Measurements from ENCODE around the gene GABBR2.

Gene GABBR2

GRCh38 chr9:98263482-98264357, 445.0 kb downstream of the GABBR2 start:
- no peak overlapping the region for H3K4me3 ChIP-seq (ENCODE audit: low read depth, low read length)
- TF ChIP-seq, protein P1, sequence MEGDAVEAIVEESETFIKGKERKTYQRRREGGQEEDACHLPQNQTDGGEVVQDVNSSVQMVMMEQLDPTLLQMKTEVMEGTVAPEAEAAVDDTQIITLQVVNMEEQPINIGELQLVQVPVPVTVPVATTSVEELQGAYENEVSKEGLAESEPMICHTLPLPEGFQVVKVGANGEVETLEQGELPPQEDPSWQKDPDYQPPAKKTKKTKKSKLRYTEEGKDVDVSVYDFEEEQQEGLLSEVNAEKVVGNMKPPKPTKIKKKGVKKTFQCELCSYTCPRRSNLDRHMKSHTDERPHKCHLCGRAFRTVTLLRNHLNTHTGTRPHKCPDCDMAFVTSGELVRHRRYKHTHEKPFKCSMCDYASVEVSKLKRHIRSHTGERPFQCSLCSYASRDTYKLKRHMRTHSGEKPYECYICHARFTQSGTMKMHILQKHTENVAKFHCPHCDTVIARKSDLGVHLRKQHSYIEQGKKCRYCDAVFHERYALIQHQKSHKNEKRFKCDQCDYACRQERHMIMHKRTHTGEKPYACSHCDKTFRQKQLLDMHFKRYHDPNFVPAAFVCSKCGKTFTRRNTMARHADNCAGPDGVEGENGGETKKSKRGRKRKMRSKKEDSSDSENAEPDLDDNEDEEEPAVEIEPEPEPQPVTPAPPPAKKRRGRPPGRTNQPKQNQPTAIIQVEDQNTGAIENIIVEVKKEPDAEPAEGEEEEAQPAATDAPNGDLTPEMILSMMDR (IDR thresholded peaks at IDR 0.05; ENCODE audit: control insufficient read depth, extremely low read depth, insufficient read depth) = peak; percentile 99
- peak; percentile 52 for DNase-seq (ENCODE audit: low read depth)

GRCh38 chr9:98263080-98263479, 445.7 kb downstream of the GABBR2 start:
- no peak for DNase-seq (ENCODE audit: low read depth)
- H3K4me3 ChIP-seq (ENCODE audit: low read depth, low read length) = no peak overlapping the region
- TF ChIP-seq, protein P1 (IDR thresholded peaks at IDR 0.05; ENCODE audit: control insufficient read depth, extremely low read depth, insufficient read depth) = no peak

GRCh38 chr9:98262056-98262455, 446.7 kb downstream of the GABBR2 start:
- no peak overlapping the region for H3K4me3 ChIP-seq (ENCODE audit: low read depth, low read length)
- TF ChIP-seq, protein P1 (IDR thresholded peaks at IDR 0.05; ENCODE audit: control insufficient read depth, extremely low read depth, insufficient read depth) = no peak
- no peak for DNase-seq (ENCODE audit: low read depth)

DNA sequence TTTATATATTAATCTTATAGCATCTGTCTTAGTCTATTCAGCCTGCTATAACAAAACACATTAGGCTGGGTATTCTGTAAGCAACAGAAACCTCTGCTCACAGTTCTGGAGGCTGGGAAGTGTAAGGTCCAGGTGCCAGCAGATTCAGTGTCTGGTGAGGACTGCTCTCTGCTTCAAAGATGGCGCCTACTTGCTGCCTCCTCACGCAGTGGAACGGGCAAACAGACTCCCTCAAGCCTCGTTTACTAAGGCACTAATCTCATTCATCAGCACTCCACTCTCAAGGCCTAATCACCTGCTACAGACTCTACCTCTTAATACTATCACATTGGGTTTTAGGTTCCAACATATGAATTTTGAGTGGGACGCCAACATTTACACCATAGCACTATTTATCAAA, 448.1 kb downstream of the GABBR2 start:
- TF ChIP-seq, protein P1 (IDR thresholded peaks at IDR 0.05; ENCODE audit: control insufficient read depth, extremely low read depth, insufficient read depth) = no peak
- no peak for DNase-seq (ENCODE audit: low read depth)
- H3K4me3 ChIP-seq (ENCODE audit: low read depth, low read length) = no peak overlapping the region

DNA sequence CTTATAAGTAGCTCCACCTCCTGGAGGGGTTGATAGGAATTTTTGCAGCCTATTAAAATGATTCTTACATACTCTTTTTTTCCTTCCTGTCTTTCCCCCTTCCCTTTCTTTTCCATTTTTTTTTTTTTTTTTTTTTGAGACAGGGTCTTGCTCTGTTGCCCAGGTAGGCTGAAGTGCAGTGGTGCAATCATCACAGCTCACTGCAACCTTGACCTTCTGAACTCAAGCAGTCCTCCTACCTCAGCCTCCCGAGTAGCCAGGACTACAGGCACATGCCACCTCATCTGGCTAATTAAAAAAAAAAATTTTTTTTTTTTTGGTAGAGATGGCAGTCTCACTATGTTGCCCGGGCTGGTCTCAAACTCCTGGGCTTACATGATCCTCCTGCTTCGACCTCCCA, 448.9 kb downstream of the GABBR2 start:
- TF ChIP-seq, protein P1 (IDR thresholded peaks at IDR 0.05; ENCODE audit: control insufficient read depth, extremely low read depth, insufficient read depth) = no peak
- H3K4me3 ChIP-seq (ENCODE audit: low read depth, low read length) = no peak overlapping the region
- DNase-seq (ENCODE audit: low read depth) = no peak

- TF ChIP-seq, protein P1 (IDR thresholded peaks at IDR 0.05; ENCODE audit: control insufficient read depth, extremely low read depth, insufficient read depth) = no peak
- H3K4me3 ChIP-seq (ENCODE audit: low read depth, low read length) = peak overlapping the region; percentile 89
- DNase-seq (ENCODE audit: low read depth) = no peak
Observed at GRCh38 chr9:98256756-98257155, 452.0 kb downstream of the GABBR2 start.

Measured in LNCaP clone FGC (cell line).